Keratinocyte (primary cell): ENCODE measurements around the gene OR8B2. TPM values are rescaled to one million over a fixed set of nuclear protein-coding genes. Genes with fewer than 3 reads are reported as not detected.

ENCODE experiments used
- DNase-seq: peaks from one replicate; pipeline ENCODE4 v3.0.0-alpha.2; 2011; ENCODE audit warnings: low read depth, missing footprints, low spot score
- FAIRE-seq: peaks from 2 replicates; lab custom pipeline; 2011; peaks lifted over from hg19 to GRCh38; lab: Jason Lieb, UNC
- H2AFZ ChIP-seq: 2 replicates; pipeline ENCODE4 v1.6.0; 2012; ENCODE audit warnings: low read length, control low read depth, inconsistent platforms; ENCODE audit not compliant: control insufficient read depth
- H3K27ac ChIP-seq: 2 replicates; pipeline ENCODE4 v1.5.1; 2011; ENCODE audit warnings: low read length; ENCODE audit not compliant: control insufficient read depth, insufficient read depth
- H3K27me3 ChIP-seq: 3 replicates; pipeline ENCODE4 v1.6.0; 2011; ENCODE audit warnings: low read length; ENCODE audit not compliant: control insufficient read depth, insufficient read depth; ENCODE audit errors: extremely low read depth
- H3K36me3 ChIP-seq, 2 experiments: 2 replicates in 1 of 2; 3 replicates in 1 of 2; pipeline ENCODE4 v1.5.1; 2011; ENCODE audit warnings: low read length in 2 of 2, mild to moderate bottlenecking in 1 of 2; ENCODE audit not compliant: control insufficient read depth in 2 of 2, insufficient read depth in 2 of 2; ENCODE audit errors: extremely low read depth in 1 of 2
- H3K4me1 ChIP-seq: 3 replicates; pipeline ENCODE4 v1.5.1; 2011; ENCODE audit warnings: low read length; ENCODE audit not compliant: control insufficient read depth, insufficient read depth; ENCODE audit errors: extremely low read depth
- H3K4me2 ChIP-seq: 3 replicates; pipeline ENCODE4 v1.6.0; 2011; ENCODE audit warnings: low read depth, low read length; ENCODE audit not compliant: control insufficient read depth, insufficient read depth; ENCODE audit errors: extremely low read depth
- H3K4me3 ChIP-seq, 3 experiments: fragments of 200-600 bp in 1 of 3; sonication (generic) in 1 of 3; 2 replicates in 2 of 3; 3 replicates in 1 of 3; pipeline ENCODE4 v1.5.1; 2011 to 2016; ENCODE audit warnings: low read length in 3 of 3, mild to moderate bottlenecking in 3 of 3, control low read depth in 2 of 3, inconsistent platforms in 1 of 3, low read depth in 1 of 3, mixed read lengths in 1 of 3, mixed run types in 1 of 3, moderate library complexity in 1 of 3; ENCODE audit not compliant: control insufficient read depth in 2 of 3, insufficient read depth in 2 of 3; ENCODE audit errors: extremely low read depth in 1 of 3
- H3K79me2 ChIP-seq: 2 replicates; pipeline ENCODE4 v1.6.0; 2012; ENCODE audit warnings: low read length; ENCODE audit not compliant: control insufficient read depth, insufficient read depth
- H3K9ac ChIP-seq: 3 replicates; pipeline ENCODE4 v1.6.0; 2011; ENCODE audit warnings: low read length; ENCODE audit not compliant: control insufficient read depth, insufficient read depth; ENCODE audit errors: extremely low read depth
- H3K9me1 ChIP-seq: 3 replicates; pipeline ENCODE4 v1.6.0; 2011; ENCODE audit warnings: low read length; ENCODE audit not compliant: control insufficient read depth, insufficient read depth; ENCODE audit errors: extremely low read depth
- H3K9me3 ChIP-seq: 2 replicates; pipeline ENCODE4 v1.5.1; 2012; ENCODE audit warnings: low read depth, low read length; ENCODE audit not compliant: control insufficient read depth
- H4K20me1 ChIP-seq: 3 replicates; pipeline ENCODE4 v1.6.0; 2011; ENCODE audit warnings: low read length; ENCODE audit not compliant: control insufficient read depth, insufficient read depth; ENCODE audit errors: extremely low read depth
- CTCF ChIP-seq, 3 experiments: IDR thresholded peaks in 1 of 3; conservative IDR thresholded peaks in 1 of 3; optimal IDR thresholded peaks in 1 of 3; 2 replicates in 2 of 3; 3 replicates in 1 of 3; pipeline versions ENCODE3 to v1.5.1; 2011; ENCODE audit warnings: low read length in 3 of 3, mild to moderate bottlenecking in 3 of 3, moderate library complexity in 2 of 3, control low read depth in 1 of 3, inconsistent platforms in 1 of 3; ENCODE audit not compliant: insufficient read depth in 2 of 3; ENCODE audit errors: extremely low read depth in 1 of 3
- EZH2 ChIP-seq: IDR thresholded peaks from one replicate; pipeline ENCODE4 v1.6.1; 2012; ENCODE audit warnings: inconsistent platforms, mild to moderate bottlenecking, low read length, moderate library complexity
- dilution Hi-C: fragments of 300-500 bp; cut with MboI; formaldehyde crosslinking; loops from one replicate; pipeline ENCODE4 v1.7.0; 2020; ENCODE audit warnings: low sequenced_read_pairs; ENCODE audit not compliant: extremely low pct_ligation_motif_present
- polyA plus RNA-seq, 5 experiments: library from polyadenylated mRNA; depleted of rRNA in 3 of 5; stranded (reverse) in 3 of 5; stranded (forward) in 1 of 5; unstranded in 1 of 5; fragments of >200 nt; gene quantifications; 1 replicate in 1 of 5; 2 replicates in 3 of 5; 3 replicates in 1 of 5; pipeline versions ENCODE4 v1.2.1 to v1.2.3, GENCODE V29; 2011 to 2012; ENCODE audit warnings: missing spikeins in 2 of 5, low read depth in 1 of 5, low replicate concordance in 1 of 5

OR8B2 gene
- polyA plus RNA-seq, 1 donor (not counting 4 experiments of a cell fraction or from before 2014, with no cell fraction given) = not detected

GRCh38 chr11:124415356-124415923, 31.1 kb upstream of the OR8B2 start:
- dilution Hi-C loops = no loop called here
- no peak overlapping the region for H3K4me3 ChIP-seq
- DNase-seq = no peak
- FAIRE-seq = no peak
- H3K9me3 ChIP-seq = no peaks in the 10 kb centered on the region
- TF ChIP-seq CTCF (optimal IDR thresholded peaks at IDR 0.05 in 1 of 3, IDR thresholded peaks at IDR 0.05 in 1 of 3, conservative IDR thresholded peaks at IDR 0.05 in 1 of 3; ENCODE audit: extremely low read depth in 1 of 3, insufficient read depth in 2 of 3, low read length in 3 of 3) = peak in 2 of 3 experiments; percentile 46 to 70
- TF ChIP-seq EZH2 = no peak
- H4K20me1 ChIP-seq = no peaks in the 10 kb centered on the region
- H3K27me3 ChIP-seq = no peaks in the 10 kb centered on the region
- H3K4me2 ChIP-seq = no peak overlapping the region
- H2AFZ ChIP-seq = no peak overlapping the region
- H3K9me1 ChIP-seq = no peaks in the 10 kb centered on the region
- no peaks in the 10 kb centered on the region for H3K4me1 ChIP-seq
- H3K27ac ChIP-seq = no peak overlapping the region
- H3K79me2 ChIP-seq = no peaks in the 10 kb centered on the region
- no peaks in the 10 kb centered on the region for H3K36me3 ChIP-seq
- H3K9ac ChIP-seq = no peak overlapping the region

- Histone ChIP-seq H3K4me2 (no peak overlapping the region), H3K9me3 (no peaks in the 10 kb centered on the region), H3K4me3 (no peak overlapping the region), H2AFZ (no peak overlapping the region), H3K9me1 (no peaks in the 10 kb centered on the region), H3K27ac (no peak overlapping the region), H3K36me3 (no peaks in the 10 kb centered on the region), H3K79me2 (no peaks in the 10 kb centered on the region), H3K27me3 (no peaks in the 10 kb centered on the region), H3K9ac (no peak overlapping the region), H4K20me1 (no peaks in the 10 kb centered on the region), H3K4me1 (no peaks in the 10 kb centered on the region)
- dilution Hi-C loops = no loop called here
- TF ChIP-seq EZH2 (no peak), CTCF (optimal IDR thresholded peaks at IDR 0.05 in 1 of 3, IDR thresholded peaks at IDR 0.05 in 1 of 3, conservative IDR thresholded peaks at IDR 0.05 in 1 of 3; ENCODE audit: extremely low read depth in 1 of 3, insufficient read depth in 2 of 3, low read length in 3 of 3) (no peak)
- no peak for FAIRE-seq
- DNase-seq = no peak
Observed at GRCh38 chr11:124409906-124410305, 25.6 kb upstream of the OR8B2 start.
